ENCODE results near the gene SEPTIN6. TPM values are rescaled to one million over a fixed set of nuclear protein-coding genes. Genes with fewer than 3 reads are reported as not detected.

SEPTIN6 gene
- total RNA-seq, 1 experiment from 2014 or later: 31.2 TPM

- ATAC-seq (no peak; the same call in 1 of the 2 replicates), DNase-seq (ENCODE audit: low read depth, low spot score) (no peak)
- CTCF ChIA-PET: no interaction called here
- Histone ChIP-seq H3K4me3 (ENCODE audit: low read depth in 2 of 2, low read length in 2 of 2) (no peak overlapping the region), H3K36me3 (ENCODE audit: control insufficient read depth, insufficient read depth, low read length) (no peaks in the 10 kb centered on the region), H3K27ac (ENCODE audit: low read length) (no peak overlapping the region), H3K9me3 (ENCODE audit: control insufficient read depth, insufficient read depth, low read depth, low read length) (no peaks in the 10 kb centered on the region), H3K4me1 (ENCODE audit: control insufficient read depth, insufficient read depth, low read length) (no peaks in the 10 kb centered on the region), H3K27me3 (ENCODE audit: control insufficient read depth, insufficient read depth, low read length) (no peaks in the 10 kb centered on the region)
- no peak for TF ChIP-seq SIN3A (IDR thresholded peaks at IDR 0.05; ENCODE audit: borderline replicate concordance, insufficient read depth, low read depth, low read length)
- no peak for TF ChIP-seq REST (IDR thresholded peaks at IDR 0.05; ENCODE audit: insufficient read depth in 1 of 2, low read depth in 2 of 2, low read length in 1 of 2)
- no peak for TF ChIP-seq TCF7L2 (IDR thresholded peaks at IDR 0.05; ENCODE audit: low read depth, low read length)
- no peak for TF ChIP-seq POLR2AphosphoS5 (IDR thresholded peaks at IDR 0.05; ENCODE audit: low read depth, low read length)
- no peak for TF ChIP-seq CTCF (IDR thresholded peaks at IDR 0.05)
- in situ Hi-C loops (cut with HindIII; ENCODE audit: low pct_unique_long_range_greater_than_20kb, low sequenced_read_pairs): no loop called here
- POLR2A ChIA-PET: interaction anchor here (0.6 kb wide), 1 partner anchor 17 kb away, joined by 3 read pairs; no protein-coding TSS in a partner anchor
- intact Hi-C loops (cut with micrococcal nuclease; ENCODE audit: unreplicated experiment): no loop called here
- BruUV-seq (replicated peaks): TSS peak; percentile 43
Measured at GRCh38 chrX:119672426-119672825, 20.5 kb downstream of the SEPTIN6 start.

- ChIA-PET CTCF (interaction anchor here (0.6 kb wide), 1 partner anchor 40 kb away, joined by 4 read pairs; no protein-coding TSS in a partner anchor), POLR2A (no interaction called here)
- Histone ChIP-seq H3K4me1 (ENCODE audit: control insufficient read depth, insufficient read depth, low read length) (no peaks in the 10 kb centered on the region), H3K9me3 (ENCODE audit: control insufficient read depth, insufficient read depth, low read depth, low read length) (no peaks in the 10 kb centered on the region), H3K4me3 (ENCODE audit: low read depth in 2 of 2, low read length in 2 of 2) (no peak overlapping the region), H3K27ac (ENCODE audit: low read length) (no peak overlapping the region), H3K36me3 (ENCODE audit: control insufficient read depth, insufficient read depth, low read length) (no peaks in the 10 kb centered on the region), H3K27me3 (ENCODE audit: control insufficient read depth, insufficient read depth, low read length) (no peaks in the 10 kb centered on the region)
- in situ Hi-C loops (cut with HindIII; ENCODE audit: low pct_unique_long_range_greater_than_20kb, low sequenced_read_pairs): no loop called here
- TF ChIP-seq CTCF (IDR thresholded peaks at IDR 0.05): no peak
- no peak for TF ChIP-seq POLR2AphosphoS5 (IDR thresholded peaks at IDR 0.05; ENCODE audit: low read depth, low read length)
- TF ChIP-seq SIN3A (IDR thresholded peaks at IDR 0.05; ENCODE audit: borderline replicate concordance, insufficient read depth, low read depth, low read length): no peak
- TF ChIP-seq TCF7L2 (IDR thresholded peaks at IDR 0.05; ENCODE audit: low read depth, low read length): no peak
- no peak for TF ChIP-seq REST (IDR thresholded peaks at IDR 0.05; ENCODE audit: insufficient read depth in 1 of 2, low read depth in 2 of 2, low read length in 1 of 2)
- intact Hi-C loops (cut with micrococcal nuclease; ENCODE audit: unreplicated experiment): no loop called here
- no peak for DNase-seq (ENCODE audit: low read depth, low spot score)
- no peak for ATAC-seq
- BruUV-seq (replicated peaks): no TSS peak
Measured at GRCh38 chrX:119669424-119670037, 23.4 kb downstream of the SEPTIN6 start.
